Measurements from ENCODE around the gene SLC10A7. TPM values are rescaled to one million over a fixed set of nuclear protein-coding genes. Genes with fewer than 3 reads are reported as not detected.

SLC10A7 gene
- total and polyA plus RNA-seq, 2 experiments from 2014 or later: 8.3 to 21.2 TPM

- no peak overlapping the region for H3K27ac ChIP-seq
- H3K9me3 ChIP-seq (ENCODE audit: low read depth): no peaks in the 10 kb centered on the region
- no peaks in the 10 kb centered on the region for H4K20me1 ChIP-seq (ENCODE audit: insufficient read depth, poor library complexity, severe bottlenecking)
- TF ChIP-seq EZH2phosphoT487 (IDR thresholded peaks at IDR 0.05; ENCODE audit: low read depth, severe bottlenecking, unreplicated experiment): no peak
- TF ChIP-seq, protein P1, sequence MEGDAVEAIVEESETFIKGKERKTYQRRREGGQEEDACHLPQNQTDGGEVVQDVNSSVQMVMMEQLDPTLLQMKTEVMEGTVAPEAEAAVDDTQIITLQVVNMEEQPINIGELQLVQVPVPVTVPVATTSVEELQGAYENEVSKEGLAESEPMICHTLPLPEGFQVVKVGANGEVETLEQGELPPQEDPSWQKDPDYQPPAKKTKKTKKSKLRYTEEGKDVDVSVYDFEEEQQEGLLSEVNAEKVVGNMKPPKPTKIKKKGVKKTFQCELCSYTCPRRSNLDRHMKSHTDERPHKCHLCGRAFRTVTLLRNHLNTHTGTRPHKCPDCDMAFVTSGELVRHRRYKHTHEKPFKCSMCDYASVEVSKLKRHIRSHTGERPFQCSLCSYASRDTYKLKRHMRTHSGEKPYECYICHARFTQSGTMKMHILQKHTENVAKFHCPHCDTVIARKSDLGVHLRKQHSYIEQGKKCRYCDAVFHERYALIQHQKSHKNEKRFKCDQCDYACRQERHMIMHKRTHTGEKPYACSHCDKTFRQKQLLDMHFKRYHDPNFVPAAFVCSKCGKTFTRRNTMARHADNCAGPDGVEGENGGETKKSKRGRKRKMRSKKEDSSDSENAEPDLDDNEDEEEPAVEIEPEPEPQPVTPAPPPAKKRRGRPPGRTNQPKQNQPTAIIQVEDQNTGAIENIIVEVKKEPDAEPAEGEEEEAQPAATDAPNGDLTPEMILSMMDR (IDR thresholded peaks at IDR 0.05; ENCODE audit: poor library complexity): no peak
- TF ChIP-seq EZH2 (IDR thresholded peaks at IDR 0.05; ENCODE audit: borderline replicate concordance): no peak
- no peaks in the 10 kb centered on the region for H3K79me2 ChIP-seq
- no peak overlapping the region for H3K4me3 ChIP-seq
- no peaks in the 10 kb centered on the region for H3K4me1 ChIP-seq (ENCODE audit: insufficient read depth)
- DNase-seq (ENCODE audit: low spot score): no peak
- H2AFZ ChIP-seq: no peak overlapping the region
- no peak overlapping the region for H3K4me2 ChIP-seq
- no peaks in the 10 kb centered on the region for H3K9me2 ChIP-seq (replicated peaks; ENCODE audit: insufficient read depth)
- no peaks in the 10 kb centered on the region for H3K27me3 ChIP-seq
- 82% methylated on average over 4 of the region's 4 CpGs for WGBS (ENCODE audit: low lambda C conversion rate, missing lambda C conversion rate)
- no peaks in the 10 kb centered on the region for H3K36me3 ChIP-seq (replicated peaks; ENCODE audit: insufficient read depth, low read depth)
These were observed 81.7 kb downstream of the SLC10A7 start for GRCh38 chr4:146439999-146440398.

DNA sequence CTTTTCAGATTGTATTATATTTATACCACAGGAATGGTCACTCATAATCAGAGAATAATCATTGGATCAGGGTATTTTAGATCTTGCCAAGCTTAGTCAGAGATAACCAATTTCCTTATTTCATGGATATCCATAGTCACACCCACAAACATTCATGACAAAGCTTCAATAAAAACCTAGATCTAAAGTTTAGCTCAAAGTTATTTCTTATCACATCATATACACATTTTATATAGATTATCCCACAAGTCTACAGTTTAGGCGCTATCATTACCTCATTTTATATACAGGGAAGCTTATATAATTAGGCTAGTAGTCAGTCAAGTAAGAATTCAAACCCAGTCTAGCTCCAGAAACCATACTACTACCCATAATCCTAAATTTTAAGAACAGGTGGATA is 82.3 kb downstream of the SLC10A7 start:
- Histone ChIP-seq H3K9me3 (ENCODE audit: low read depth) (no peaks in the 10 kb centered on the region), H3K36me3 (replicated peaks; ENCODE audit: insufficient read depth, low read depth) (no peaks in the 10 kb centered on the region), H3K4me2 (no peak overlapping the region), H3K4me3 (no peak overlapping the region), H2AFZ (no peak overlapping the region), H3K4me1 (ENCODE audit: insufficient read depth) (no peaks in the 10 kb centered on the region), H4K20me1 (ENCODE audit: insufficient read depth, poor library complexity, severe bottlenecking) (no peaks in the 10 kb centered on the region), H3K79me2 (no peaks in the 10 kb centered on the region), H3K27me3 (no peaks in the 10 kb centered on the region), H3K9me2 (replicated peaks; ENCODE audit: insufficient read depth) (no peaks in the 10 kb centered on the region), H3K27ac (no peak overlapping the region)
- 100% methylated on average over 1 of the region's 1 CpG for WGBS (ENCODE audit: low lambda C conversion rate, missing lambda C conversion rate)
- DNase-seq (ENCODE audit: low spot score): no peak
- TF ChIP-seq, protein P1 (IDR thresholded peaks at IDR 0.05; ENCODE audit: poor library complexity): no peak
- TF ChIP-seq EZH2 (IDR thresholded peaks at IDR 0.05; ENCODE audit: borderline replicate concordance): no peak
- TF ChIP-seq EZH2phosphoT487 (IDR thresholded peaks at IDR 0.05; ENCODE audit: low read depth, severe bottlenecking, unreplicated experiment): no peak

- no peak overlapping the region for H2AFZ ChIP-seq
- no peaks in the 10 kb centered on the region for H3K4me1 ChIP-seq (ENCODE audit: insufficient read depth)
- H3K4me3 ChIP-seq: no peak overlapping the region
- no peaks in the 10 kb centered on the region for H4K20me1 ChIP-seq (ENCODE audit: insufficient read depth, poor library complexity, severe bottlenecking)
- H3K4me2 ChIP-seq: no peak overlapping the region
- no peaks in the 10 kb centered on the region for H3K9me2 ChIP-seq (replicated peaks; ENCODE audit: insufficient read depth)
- TF ChIP-seq EZH2 (IDR thresholded peaks at IDR 0.05; ENCODE audit: borderline replicate concordance): no peak
- TF ChIP-seq EZH2phosphoT487 (IDR thresholded peaks at IDR 0.05; ENCODE audit: low read depth, severe bottlenecking, unreplicated experiment): no peak
- TF ChIP-seq, protein P1 (IDR thresholded peaks at IDR 0.05; ENCODE audit: poor library complexity): no peak
- no peaks in the 10 kb centered on the region for H3K36me3 ChIP-seq (replicated peaks; ENCODE audit: insufficient read depth, low read depth)
- DNase-seq (ENCODE audit: low spot score): no peak
- WGBS (ENCODE audit: low lambda C conversion rate, missing lambda C conversion rate): 57% methylated on average over 2 of the region's 2 CpGs
- no peaks in the 10 kb centered on the region for H3K79me2 ChIP-seq
- no peak overlapping the region for H3K27ac ChIP-seq
- no peaks in the 10 kb centered on the region for H3K9me3 ChIP-seq (ENCODE audit: low read depth)
- H3K27me3 ChIP-seq: no peaks in the 10 kb centered on the region
These were observed 84.0 kb downstream of the SLC10A7 start for GRCh38 chr4:146437778-146438177.
